Measurements from ENCODE around the gene SH3BP4.
A peak's percentile ranks its signal among the peaks of the same experiment; 100 is the strongest.

The SH3BP4 gene

DNA sequence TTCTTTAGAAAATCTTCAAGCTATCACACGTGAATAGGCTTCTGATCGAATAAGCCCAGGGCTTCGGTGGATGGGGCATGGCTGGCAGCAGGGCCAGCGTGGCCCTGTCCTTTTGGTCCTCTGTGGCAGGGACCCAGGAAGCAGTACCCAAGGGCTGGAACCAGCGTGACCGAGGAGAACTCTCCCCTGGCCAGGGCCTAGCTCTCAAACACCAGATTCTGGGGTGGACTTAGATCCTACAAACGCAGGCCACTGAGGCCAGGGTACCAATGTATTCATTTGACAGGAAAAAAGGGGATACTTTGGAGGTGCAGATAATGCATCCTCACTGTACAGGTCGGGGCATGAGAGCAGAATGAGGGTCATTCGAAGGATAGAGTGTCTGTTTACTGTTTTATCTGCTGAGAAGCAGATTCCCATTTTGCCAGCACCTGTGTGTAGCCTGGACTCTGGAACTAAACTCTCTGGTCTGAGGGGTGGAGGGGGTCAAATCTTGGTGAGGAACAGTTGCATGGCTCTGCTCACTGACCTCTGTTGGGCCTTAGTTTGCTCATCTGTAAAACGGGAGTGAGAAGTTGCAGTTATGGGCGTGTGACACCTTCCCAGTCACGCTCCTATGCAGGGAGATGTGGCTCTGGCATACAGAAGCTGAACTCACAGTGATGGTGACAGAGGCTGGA, 51.4 kb downstream of the SH3BP4 start:
- H3K9me3 ChIP-seq (ENCODE audit: control insufficient read depth, low read length) = no peaks in the 10 kb centered on the region
- H3K4ac ChIP-seq (ENCODE audit: low read depth in 1 of 2, low read length in 2 of 2) = peak overlapping the region in 1 of 2 experiments; percentile 30
- peak overlapping the region; percentile 17 to 31 for H3K18ac ChIP-seq (ENCODE audit: low read depth in 1 of 2, low read length in 2 of 2)
- peak overlapping the region; percentile 10 to 38 for H2BK12ac ChIP-seq (ENCODE audit: low read length in 2 of 2)
- H3K9ac ChIP-seq (ENCODE audit: low read length) = no peak overlapping the region
- no peak overlapping the region for H3K14ac ChIP-seq (ENCODE audit: low read length in 2 of 2)
- H3K79me1 ChIP-seq (replicated peaks; ENCODE audit: low read length, poor library complexity, severe bottlenecking) = no peaks in the 10 kb centered on the region
- H3K27ac ChIP-seq (ENCODE audit: low read length, poor library complexity, severe bottlenecking) = no peak overlapping the region
- peaks cover 64% of the 10 kb centered on the region for H3K4me1 ChIP-seq (ENCODE audit: control insufficient read depth, insufficient read depth, low read depth, low read length)
- 90% methylated on average over 12 of the region's 12 CpGs for WGBS
- peak overlapping the region; percentile 40 for H4K91ac ChIP-seq (ENCODE audit: low read length)
- H4K8ac ChIP-seq (ENCODE audit: low read length) = no peak overlapping the region
- H3K27me3 ChIP-seq (ENCODE audit: control insufficient read depth in 1 of 2, insufficient read depth in 1 of 2, low read length in 2 of 2) = no peaks in the 10 kb centered on the region
- peak overlapping the region; percentile 6 for H2AK5ac ChIP-seq (ENCODE audit: low read length, severe bottlenecking)
- no peak overlapping the region for H2BK120ac ChIP-seq (ENCODE audit: low read depth, low read length)
- H2BK5ac ChIP-seq (ENCODE audit: low read depth, low read length, poor library complexity, severe bottlenecking) = no peak overlapping the region
- no peak overlapping the region for H2BK15ac ChIP-seq (ENCODE audit: low read depth, poor library complexity, severe bottlenecking)
- H3K36me3 ChIP-seq (ENCODE audit: control insufficient read depth in 1 of 2, insufficient read depth in 2 of 2, low read depth in 1 of 2, low read length in 2 of 2) = peaks cover 42 to 74% of the 10 kb centered on the region in 2 experiments
- no peak overlapping the region for H3K4me2 ChIP-seq (ENCODE audit: low read length, poor library complexity, severe bottlenecking)
- H3K4me3 ChIP-seq (ENCODE audit: insufficient read depth in 1 of 2, low read depth in 1 of 2, low read length in 2 of 2) = no peak overlapping the region
- no peak overlapping the region for H2AFZ ChIP-seq (ENCODE audit: low read depth, low read length)
- H3K23ac ChIP-seq (ENCODE audit: low read length in 2 of 2) = no peak overlapping the region
- DNase-seq = no peak

DNA sequence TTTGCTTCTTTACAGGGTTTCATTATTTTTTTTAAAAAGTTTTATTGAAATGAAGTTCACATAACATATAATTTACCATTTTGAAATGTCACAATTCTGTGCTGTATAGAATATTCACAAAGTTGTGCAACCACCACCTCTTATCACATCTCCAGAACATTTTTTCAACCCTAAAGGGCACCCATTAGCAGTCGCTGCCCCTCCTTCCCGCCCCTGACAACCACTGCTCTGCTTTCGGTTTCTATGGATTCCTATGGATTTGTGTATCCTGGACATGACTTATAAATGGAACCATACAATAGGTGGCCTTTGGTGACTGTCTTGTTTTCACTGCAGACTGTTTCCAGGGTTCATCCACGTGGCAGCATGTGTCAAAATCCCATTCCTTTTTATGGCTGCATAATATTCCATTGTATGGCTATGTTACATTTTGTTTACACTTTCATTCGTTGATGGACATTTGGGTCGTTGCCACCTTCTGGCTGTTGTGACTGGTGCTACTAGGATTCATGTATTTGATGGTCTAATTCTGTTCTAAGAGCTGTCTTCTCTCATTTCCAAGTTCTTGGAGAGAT, 52.6 kb downstream of the SH3BP4 start:
- DNase-seq = no peak
- Histone ChIP-seq H3K4me3 (ENCODE audit: insufficient read depth in 1 of 2, low read depth in 1 of 2, low read length in 2 of 2) (no peak overlapping the region), H2BK5ac (ENCODE audit: low read depth, low read length, poor library complexity, severe bottlenecking) (no peak overlapping the region), H4K91ac (ENCODE audit: low read length) (no peak overlapping the region), H2BK12ac (ENCODE audit: low read length in 2 of 2) (no peak overlapping the region), H3K27me3 (ENCODE audit: control insufficient read depth in 1 of 2, insufficient read depth in 1 of 2, low read length in 2 of 2) (no peaks in the 10 kb centered on the region), H3K27ac (ENCODE audit: low read length, poor library complexity, severe bottlenecking) (peak overlapping the region; percentile 39), H2BK120ac (ENCODE audit: low read depth, low read length) (no peak overlapping the region), H2AK5ac (ENCODE audit: low read length, severe bottlenecking) (no peak overlapping the region), H3K4me2 (ENCODE audit: low read length, poor library complexity, severe bottlenecking) (no peak overlapping the region), H2BK15ac (ENCODE audit: low read depth, poor library complexity, severe bottlenecking) (no peak overlapping the region), H3K14ac (ENCODE audit: low read length in 2 of 2) (no peak overlapping the region), H3K4me1 (ENCODE audit: control insufficient read depth, insufficient read depth, low read depth, low read length) (peaks cover 63% of the 10 kb centered on the region), H3K79me1 (replicated peaks; ENCODE audit: low read length, poor library complexity, severe bottlenecking) (no peaks in the 10 kb centered on the region), H3K9me3 (ENCODE audit: control insufficient read depth, low read length) (no peaks in the 10 kb centered on the region), H2AFZ (ENCODE audit: low read depth, low read length) (no peak overlapping the region), H3K18ac (ENCODE audit: low read depth in 1 of 2, low read length in 2 of 2) (peak overlapping the region in 1 of 2 experiments; percentile 78), H3K9ac (ENCODE audit: low read length) (no peak overlapping the region), H4K8ac (ENCODE audit: low read length) (no peak overlapping the region), H3K4ac (ENCODE audit: low read depth in 1 of 2, low read length in 2 of 2) (peak overlapping the region; percentile 57 to 65), H3K23ac (ENCODE audit: low read length in 2 of 2) (no peak overlapping the region), H3K36me3 (ENCODE audit: control insufficient read depth in 1 of 2, insufficient read depth in 2 of 2, low read depth in 1 of 2, low read length in 2 of 2) (peaks cover 30 to 71% of the 10 kb centered on the region in 2 experiments)
- 85% methylated on average over 6 of the region's 6 CpGs for WGBS

DNA sequence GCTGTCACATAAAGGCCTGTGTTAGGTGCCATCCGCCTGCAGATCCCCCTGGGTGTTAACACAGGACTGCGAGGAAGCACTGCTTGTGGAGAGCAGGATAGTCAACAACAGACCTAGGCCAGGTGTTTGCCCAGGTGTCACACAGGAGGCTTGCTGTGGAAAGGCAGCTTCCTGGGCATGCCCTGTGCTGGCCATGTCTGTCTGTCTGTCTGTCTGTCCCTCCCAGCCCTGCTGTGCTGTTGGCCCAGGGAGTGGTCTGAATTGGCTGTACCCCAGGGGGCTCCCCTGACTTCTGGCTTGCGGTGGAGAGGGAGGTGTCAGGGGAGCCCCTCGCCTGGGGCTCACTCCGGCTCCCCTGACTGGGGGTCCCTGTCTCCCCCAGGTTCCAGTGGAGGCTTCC, 53.2 kb downstream of the SH3BP4 start:
- WGBS = 94% methylated on average over 5 of the region's 5 CpGs
- peak overlapping the region; percentile 57 for H4K8ac ChIP-seq (ENCODE audit: low read length)
- peak overlapping the region in 1 of 2 experiments; percentile 80 for H2BK12ac ChIP-seq (ENCODE audit: low read length in 2 of 2)
- H3K9me3 ChIP-seq (ENCODE audit: control insufficient read depth, low read length) = no peaks in the 10 kb centered on the region
- peak overlapping the region; percentile 39 for H3K27ac ChIP-seq (ENCODE audit: low read length, poor library complexity, severe bottlenecking)
- H2AK5ac ChIP-seq (ENCODE audit: low read length, severe bottlenecking) = peak overlapping the region; percentile 21
- no peak overlapping the region for H3K4me2 ChIP-seq (ENCODE audit: low read length, poor library complexity, severe bottlenecking)
- H3K4ac ChIP-seq (ENCODE audit: low read depth in 1 of 2, low read length in 2 of 2) = peak overlapping the region; percentile 57 to 65
- H2BK120ac ChIP-seq (ENCODE audit: low read depth, low read length) = no peak overlapping the region
- DNase-seq = no peak
- peak overlapping the region; percentile 78 to 85 for H3K18ac ChIP-seq (ENCODE audit: low read depth in 1 of 2, low read length in 2 of 2)
- H3K9ac ChIP-seq (ENCODE audit: low read length) = no peak overlapping the region
- H2AFZ ChIP-seq (ENCODE audit: low read depth, low read length) = peak overlapping the region; percentile 7
- no peak overlapping the region for H2BK5ac ChIP-seq (ENCODE audit: low read depth, low read length, poor library complexity, severe bottlenecking)
- peaks cover 64% of the 10 kb centered on the region for H3K4me1 ChIP-seq (ENCODE audit: control insufficient read depth, insufficient read depth, low read depth, low read length)
- H3K23ac ChIP-seq (ENCODE audit: low read length in 2 of 2) = peak overlapping the region in 1 of 2 experiments; percentile 61
- peaks cover 25 to 72% of the 10 kb centered on the region in 2 experiments for H3K36me3 ChIP-seq (ENCODE audit: control insufficient read depth in 1 of 2, insufficient read depth in 2 of 2, low read depth in 1 of 2, low read length in 2 of 2)
- no peaks in the 10 kb centered on the region for H3K79me1 ChIP-seq (replicated peaks; ENCODE audit: low read length, poor library complexity, severe bottlenecking)
- peak overlapping the region; percentile 56 for H4K91ac ChIP-seq (ENCODE audit: low read length)
- H3K14ac ChIP-seq (ENCODE audit: low read length in 2 of 2) = peak overlapping the region in 1 of 2 experiments; percentile 75
- H3K27me3 ChIP-seq (ENCODE audit: control insufficient read depth in 1 of 2, insufficient read depth in 1 of 2, low read length in 2 of 2) = no peaks in the 10 kb centered on the region
- no peak overlapping the region for H3K4me3 ChIP-seq (ENCODE audit: insufficient read depth in 1 of 2, low read depth in 1 of 2, low read length in 2 of 2)
- H2BK15ac ChIP-seq (ENCODE audit: low read depth, poor library complexity, severe bottlenecking) = peak overlapping the region; percentile 71

- Histone ChIP-seq H2BK12ac (ENCODE audit: low read length in 2 of 2) (peak overlapping the region in 1 of 2 experiments; percentile 75), H3K36me3 (ENCODE audit: control insufficient read depth in 1 of 2, insufficient read depth in 2 of 2, low read depth in 1 of 2, low read length in 2 of 2) (peaks cover 20 to 71% of the 10 kb centered on the region in 2 experiments), H3K18ac (ENCODE audit: low read depth in 1 of 2, low read length in 2 of 2) (peak overlapping the region; percentile 42 to 78), H3K4me3 (ENCODE audit: insufficient read depth in 1 of 2, low read depth in 1 of 2, low read length in 2 of 2) (no peak overlapping the region), H3K4me1 (ENCODE audit: control insufficient read depth, insufficient read depth, low read depth, low read length) (peaks cover 60% of the 10 kb centered on the region), H3K9ac (ENCODE audit: low read length) (no peak overlapping the region), H3K14ac (ENCODE audit: low read length in 2 of 2) (no peak overlapping the region), H2BK5ac (ENCODE audit: low read depth, low read length, poor library complexity, severe bottlenecking) (no peak overlapping the region), H3K23ac (ENCODE audit: low read length in 2 of 2) (no peak overlapping the region), H3K27ac (ENCODE audit: low read length, poor library complexity, severe bottlenecking) (peak overlapping the region; percentile 39), H3K4me2 (ENCODE audit: low read length, poor library complexity, severe bottlenecking) (no peak overlapping the region), H2BK120ac (ENCODE audit: low read depth, low read length) (peak overlapping the region; percentile 37), H3K9me3 (ENCODE audit: control insufficient read depth, low read length) (no peaks in the 10 kb centered on the region), H3K27me3 (ENCODE audit: control insufficient read depth in 1 of 2, insufficient read depth in 1 of 2, low read length in 2 of 2) (no peaks in the 10 kb centered on the region), H3K4ac (ENCODE audit: low read depth in 1 of 2, low read length in 2 of 2) (peak overlapping the region in 1 of 2 experiments; percentile 57), H4K91ac (ENCODE audit: low read length) (peak overlapping the region; percentile 56), H4K8ac (ENCODE audit: low read length) (no peak overlapping the region), H3K79me1 (replicated peaks; ENCODE audit: low read length, poor library complexity, severe bottlenecking) (no peaks in the 10 kb centered on the region), H2AK5ac (ENCODE audit: low read length, severe bottlenecking) (no peak overlapping the region), H2AFZ (ENCODE audit: low read depth, low read length) (no peak overlapping the region), H2BK15ac (ENCODE audit: low read depth, poor library complexity, severe bottlenecking) (peak overlapping the region; percentile 71)
- peak; percentile 76 for DNase-seq
- 34% methylated on average over 20 of the region's 20 CpGs for WGBS
These were observed 53.9 kb downstream of the SH3BP4 start for GRCh38 chr2:235005603-235006259.

All from mesenchymal stem cell (in vitro differentiated cells and primary cell).